B cell (primary cell): ENCODE measurements around the gene NFYC. TPM values are rescaled to one million over a fixed set of nuclear protein-coding genes. Genes with fewer than 3 reads are reported as not detected.

Experiments
- ATAC-seq: fragments of 200-7000 bp; cut with Tn5 transposase; one replicate; pipeline ENCODE4 v1.10.0; 2021; ENCODE audit warnings: low read depth, mild to moderate bottlenecking, moderate number of reproducible peaks, moderate library complexity
- CTCF ChIA-PET: fragments of 350-600 bp; sonication (Branson Sonifier 250); formaldehyde crosslinking; loops from one replicate; lab custom pipeline; 2021; ENCODE audit warnings: antibody characterized with exemption, inconsistent platforms; lab: Charles Lee
- POLR2A ChIA-PET: fragments of 350-600 bp; sonication (Branson Sonifier 250); formaldehyde crosslinking; loops from one replicate; lab custom pipeline; 2021; ENCODE audit warnings: antibody characterized with exemption; lab: Charles Lee
- DNase-seq: peaks from one replicate; pipeline ENCODE4 v3.0.0; 2013
- H2AFZ ChIP-seq: 2 replicates; pipeline ENCODE4 v1.6.1; 2012; ENCODE audit warnings: mild to moderate bottlenecking, low read depth, low read length; ENCODE audit not compliant: insufficient read depth, poor library complexity, severe bottlenecking
- H3K27ac ChIP-seq, 2 donors: 1 replicate in 1 of 2; 2 replicates in 1 of 2; pipeline ENCODE4 v1.5.1; 2012 to 2013; ENCODE audit warnings: low read length in 2 of 2, mild to moderate bottlenecking in 2 of 2, moderate library complexity in 1 of 2
- H3K27me3 ChIP-seq, 4 experiments: fragments of 200-600 bp in 1 of 4; sonication (generic) in 1 of 4; replicated peaks in 1 of 4; 1 replicate in 2 of 4; 2 replicates in 2 of 4; pipeline versions ENCODE4 v1.6.1 to v1.7.0; 2013 to 2016; ENCODE audit warnings: low read length in 3 of 4, mild to moderate bottlenecking in 2 of 4, mixed read lengths in 1 of 4, moderate library complexity in 1 of 4; ENCODE audit not compliant: insufficient read depth in 4 of 4, control insufficient read depth in 3 of 4; ENCODE audit errors: control extremely low read depth in 1 of 4
- H3K36me3 ChIP-seq, 2 experiments: replicated peaks in 1 of 2; 1 replicate in 1 of 2; 2 replicates in 1 of 2; pipeline versions ENCODE4 v1.6.1 to v1.7.1; 2013; ENCODE audit warnings: low read length in 1 of 2; ENCODE audit not compliant: insufficient read depth in 2 of 2, control insufficient read depth in 1 of 2; ENCODE audit errors: control extremely low read depth in 1 of 2, extremely low read depth in 1 of 2
- H3K4me1 ChIP-seq, 2 donors: fragments of 200-600 bp in 1 of 2; sonication (generic) in 1 of 2; 1 replicate in 1 of 2; 2 replicates in 1 of 2; pipeline versions ENCODE4 v1.5.1 to v1.6.1; 2013 to 2017; ENCODE audit warnings: low read length in 2 of 2; ENCODE audit not compliant: control insufficient read depth in 2 of 2, insufficient read depth in 2 of 2
- H3K4me2 ChIP-seq: replicated peaks from 2 replicates; pipeline ENCODE3; 2012; ENCODE audit warnings: mild to moderate bottlenecking, low read depth, low read length; ENCODE audit not compliant: poor library complexity, severe bottlenecking
- H3K4me3 ChIP-seq, 5 experiments: fragments of 200-600 bp in 1 of 5; sonication (generic) in 1 of 5; 1 replicate in 3 of 5; 2 replicates in 2 of 5; pipeline versions ENCODE4 v1.5.1 to v1.7.0; 2011 to 2016; ENCODE audit warnings: low read length in 4 of 5, mild to moderate bottlenecking in 4 of 5, low read depth in 2 of 5, control low read depth in 1 of 5, moderate library complexity in 1 of 5; ENCODE audit not compliant: insufficient read depth in 1 of 5; ENCODE audit errors: control extremely low read depth in 1 of 5, extremely low read depth in 1 of 5
- H3K79me2 ChIP-seq: fragments of 200-600 bp; sonication (generic); one replicate; pipeline ENCODE4 v1.6.0; 2016; ENCODE audit warnings: low read length; ENCODE audit not compliant: control insufficient read depth, insufficient read depth
- H3K9ac ChIP-seq: fragments of 200-600 bp; sonication (generic); 2 replicates; pipeline ENCODE4 v1.6.1; 2017; ENCODE audit warnings: mild to moderate bottlenecking, low read length, moderate library complexity
- H3K9me3 ChIP-seq, 3 donors: one replicate each; pipeline versions ENCODE4 v1.6.1 to v1.7.1; 2013; ENCODE audit warnings: low read length in 2 of 3; ENCODE audit not compliant: control insufficient read depth in 2 of 3, insufficient read depth in 1 of 3; ENCODE audit errors: control extremely low read depth in 1 of 3
- H4K20me1 ChIP-seq: 2 replicates; pipeline ENCODE4 v1.6.0; 2012; ENCODE audit warnings: mild to moderate bottlenecking, low read length; ENCODE audit not compliant: insufficient read depth, control insufficient read depth, poor library complexity, severe bottlenecking
- H3K27ac Mint-ChIP-seq: one replicate; pipeline ENCODE4 v1.8.0; 2021; ENCODE audit warnings: mixed read lengths
- H3K27me3 Mint-ChIP-seq: one replicate; pipeline ENCODE4 v1.8.0; 2021; ENCODE audit warnings: mixed read lengths
- H3K4me1 Mint-ChIP-seq: one replicate; pipeline ENCODE4 v1.8.0; 2021; ENCODE audit warnings: mixed read lengths
- H3K4me3 Mint-ChIP-seq: one replicate; pipeline ENCODE4 v1.8.0; 2021; ENCODE audit warnings: mixed read lengths
- H3K9me3 Mint-ChIP-seq: one replicate; pipeline ENCODE4 v1.8.0; 2022; ENCODE audit warnings: mixed read lengths; ENCODE audit not compliant: insufficient read depth
- EZH2 ChIP-seq: IDR thresholded peaks from 2 replicates; pipeline ENCODE4 v1.6.1; 2012; ENCODE audit warnings: borderline replicate concordance, low read depth, mild to moderate bottlenecking, moderate library complexity, low read length; ENCODE audit not compliant: insufficient read depth, poor library complexity, severe bottlenecking
- WGBS: methylation state at CpG from one replicate; pipeline ENCODE4 v1.1.5; 2013; ENCODE audit warnings: missing lambda C conversion rate; ENCODE audit not compliant: insufficient coverage; 5-methylcytosine and 5-hydroxymethylcytosine counted together
- intact Hi-C: fragments of 100-400 bp; cut with micrococcal nuclease; formaldehyde crosslinking; loops from one replicate; pipeline ENCODE4 v1.10.0; 2022
- polyA plus RNA-seq: library from polyadenylated mRNA; depleted of rRNA; stranded (reverse); fragments of >200 nt; gene quantifications from 2 replicates; pipeline ENCODE4 v1.2.3, GENCODE V29; 2012
- total RNA-seq, 2 donors: library from RNA; stranded (reverse); fragments of 120-200 nt in 1 of 2; gene quantifications; 1 replicate in 1 of 2; 2 replicates in 1 of 2; pipeline versions ENCODE4 v1.2.3 to v1.2.4, GENCODE V29; 2013 to 2022
- TF ChIP-seq, protein P1 (sequence below): fragments of 200-600 bp; IDR thresholded peaks from one replicate; pipeline ENCODE4 v1.8.0; 2022; ENCODE audit warnings: antibody characterized with exemption, mild to moderate bottlenecking

NFYC gene
- total and polyA plus RNA-seq, 2 donors (not counting 1 experiment from before 2014, with no cell fraction given): 88.7 to 123 TPM

DNA sequence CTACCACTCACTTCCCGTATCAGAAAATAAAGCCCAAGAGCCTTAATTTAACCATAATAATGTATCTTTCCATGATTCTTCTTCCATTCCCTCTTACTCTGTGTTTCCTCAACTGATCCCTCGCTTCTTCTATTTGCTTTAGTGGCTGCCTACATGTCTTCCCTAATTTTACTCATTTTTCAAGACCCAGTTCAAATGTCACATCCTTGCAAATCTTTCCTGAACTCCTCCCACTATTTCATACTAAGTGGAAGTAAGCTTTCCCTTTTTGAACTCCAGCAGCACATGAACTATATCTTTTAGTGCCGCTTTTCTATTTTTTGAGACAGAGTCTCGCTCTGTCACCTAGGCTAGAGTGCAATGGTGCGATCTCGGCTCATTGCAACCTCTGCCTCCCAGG, 3.8 kb upstream of the NFYC start:
- Histone ChIP-seq H4K20me1 (no peaks in the 10 kb centered on the region), H3K36me3 (no peaks in the 10 kb centered on the region), H3K79me2 (peaks cover 11% of the 10 kb centered on the region), H3K4me2 (no peak overlapping the region), H3K27me3 (no peaks in the 10 kb centered on the region), H3K4me1 (peaks cover 9 to 13% of the 10 kb centered on the region in 2 donors), H3K9me3 (peaks cover 0 to 3% (median 1%) of the 10 kb centered on the region in 3 donors), H3K9ac (no peak overlapping the region), H3K4me3 (no peak overlapping the region), H2AFZ (no peak overlapping the region), H3K27ac (no peak overlapping the region)
- TF ChIP-seq EZH2: no peak
- TF ChIP-seq, protein P1, sequence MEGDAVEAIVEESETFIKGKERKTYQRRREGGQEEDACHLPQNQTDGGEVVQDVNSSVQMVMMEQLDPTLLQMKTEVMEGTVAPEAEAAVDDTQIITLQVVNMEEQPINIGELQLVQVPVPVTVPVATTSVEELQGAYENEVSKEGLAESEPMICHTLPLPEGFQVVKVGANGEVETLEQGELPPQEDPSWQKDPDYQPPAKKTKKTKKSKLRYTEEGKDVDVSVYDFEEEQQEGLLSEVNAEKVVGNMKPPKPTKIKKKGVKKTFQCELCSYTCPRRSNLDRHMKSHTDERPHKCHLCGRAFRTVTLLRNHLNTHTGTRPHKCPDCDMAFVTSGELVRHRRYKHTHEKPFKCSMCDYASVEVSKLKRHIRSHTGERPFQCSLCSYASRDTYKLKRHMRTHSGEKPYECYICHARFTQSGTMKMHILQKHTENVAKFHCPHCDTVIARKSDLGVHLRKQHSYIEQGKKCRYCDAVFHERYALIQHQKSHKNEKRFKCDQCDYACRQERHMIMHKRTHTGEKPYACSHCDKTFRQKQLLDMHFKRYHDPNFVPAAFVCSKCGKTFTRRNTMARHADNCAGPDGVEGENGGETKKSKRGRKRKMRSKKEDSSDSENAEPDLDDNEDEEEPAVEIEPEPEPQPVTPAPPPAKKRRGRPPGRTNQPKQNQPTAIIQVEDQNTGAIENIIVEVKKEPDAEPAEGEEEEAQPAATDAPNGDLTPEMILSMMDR: no peak
- ATAC-seq: no peak
- Mint-ChIP-seq H3K27ac (no peak overlapping the region), H3K27me3 (no peaks in the 10 kb centered on the region), H3K4me3 (no peak overlapping the region), H3K9me3 (peaks cover 2% of the 10 kb centered on the region), H3K4me1 (peaks cover 29% of the 10 kb centered on the region)
- DNase-seq: no peak
- ChIA-PET CTCF (interaction anchor here (0.6 to 8.5 kb wide), 4 partner anchors 18 to 126 kb away, joined by 3 to 48 read pairs (median 4); partner anchors contain the start of gene RIMS3), POLR2A (no interaction called here)
- intact Hi-C loops: no loop called here
- WGBS: 99% methylated on average over 6 of the region's 6 CpGs

DNA sequence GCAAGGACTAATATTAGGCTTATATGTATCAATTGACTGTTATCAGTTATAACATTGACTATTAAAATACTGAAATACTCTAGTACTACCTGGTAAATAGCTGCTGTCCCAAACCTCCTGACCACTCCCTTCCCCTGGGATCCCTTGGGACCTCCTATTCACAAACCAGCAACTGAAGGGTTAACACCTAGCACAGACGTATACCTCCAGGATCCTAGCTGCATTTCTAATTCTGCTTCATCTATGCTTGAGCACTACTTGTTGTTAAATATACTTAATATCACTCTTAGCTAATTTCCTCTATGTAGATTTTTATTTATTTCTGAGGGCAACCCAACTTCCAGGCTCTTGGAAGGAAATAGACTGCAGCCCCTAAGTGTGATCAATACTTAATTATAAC, 1.8 kb upstream of the NFYC start:
- H3K4me1 ChIP-seq: peaks cover 28 to 32% of the 10 kb centered on the region in 2 donors
- H3K27me3 ChIP-seq: no peaks in the 10 kb centered on the region
- H3K9me3 Mint-ChIP-seq: peaks cover 2% of the 10 kb centered on the region
- POLR2A ChIA-PET: no interaction called here
- H3K4me2 ChIP-seq: no peak overlapping the region
- ATAC-seq: no peak
- peaks cover 0 to 3% (median 1%) of the 10 kb centered on the region in 3 donors for H3K9me3 ChIP-seq
- TF ChIP-seq EZH2: no peak
- TF ChIP-seq, protein P1: no peak
- no peak overlapping the region for H3K4me3 ChIP-seq
- no peaks in the 10 kb centered on the region for H4K20me1 ChIP-seq
- H3K27ac ChIP-seq: peak overlapping the region in 1 of 2 donors; percentile 100
- CTCF ChIA-PET: interaction anchor here (0.6 to 8.5 kb wide), 9 partner anchors 11 to 375 kb away, joined by 4 to 48 read pairs (median 7); partner anchors contain the start of genes RIMS3 and ZNF684
- peaks cover 27% of the 10 kb centered on the region for H3K79me2 ChIP-seq
- peak overlapping the region; percentile 60 for H3K27ac Mint-ChIP-seq
- no peaks in the 10 kb centered on the region for H3K36me3 ChIP-seq
- no peak for DNase-seq
- no peaks in the 10 kb centered on the region for H3K27me3 Mint-ChIP-seq
- peaks cover 50% of the 10 kb centered on the region for H3K4me1 Mint-ChIP-seq
- no peak overlapping the region for H2AFZ ChIP-seq
- no peak overlapping the region for H3K4me3 Mint-ChIP-seq
- H3K9ac ChIP-seq: no peak overlapping the region
- intact Hi-C loops: loop anchor here (2.0 to 10.0 kb wide), 4 partner anchors 113 to 305 kb away; partner anchors contain the start of gene ZFP69
- no CpG with 5 or more reads among the region's 1 CpG for WGBS
